ENCODE data around the gene OR1Q1. TPM values are rescaled to one million over a fixed set of nuclear protein-coding genes. Genes with fewer than 3 reads are reported as not detected.

The OR1Q1 gene
- total RNA-seq, 2 donors from 2014 or later = not detected

Other genes with a start within 250 kb of the OR1Q1 start
- gene PTGS1, start 243.7 kb upstream of the OR1Q1 start, total RNA-seq = under 1 TPM; 0.69 to 0.89 TPM
- gene OR1J1, start 136.8 kb upstream of the OR1Q1 start, total RNA-seq = not detected
- not detected for gene OR1J2, start 103.9 kb upstream of the OR1Q1 start, total RNA-seq
- gene OR1J4, start 95.6 kb upstream of the OR1Q1 start, total RNA-seq = not detected
- gene OR1N1, start 87.4 kb upstream of the OR1Q1 start, total RNA-seq = not detected
- not detected for gene OR1N2, start 61.6 kb upstream of the OR1Q1 start, total RNA-seq
- gene OR1L8, start 31.4 kb upstream of the OR1Q1 start, total RNA-seq = under 1 TPM in 1 of 2 donors, not detected in 1; 0.45 TPM
- not detected for gene OR1B1, start 42.9 kb downstream of the OR1Q1 start, total RNA-seq
- gene OR1L1, start 47.0 kb downstream of the OR1Q1 start, total RNA-seq = not detected
- not detected for gene OR1L3, start 60.4 kb downstream of the OR1Q1 start, total RNA-seq
- not detected for gene OR1L4, start 109.3 kb downstream of the OR1Q1 start, total RNA-seq
- gene OR1L6, start 127.6 kb downstream of the OR1Q1 start, total RNA-seq = not detected
- not detected for gene OR5C1, start 174.2 kb downstream of the OR1Q1 start, total RNA-seq
- gene OR1K1, start 185.4 kb downstream of the OR1Q1 start, total RNA-seq = not detected
- gene PDCL, start 213.8 kb downstream of the OR1Q1 start, total RNA-seq = 10 to 100 TPM; 22.2 to 23.2 TPM